Right lobe of liver (tissue), 4 donors: ENCODE data around the gene ADAM8.

Experiments used
- POLR2A ChIP-seq: fragments of 450-650 bp; IDR thresholded peaks from one replicate; pipeline ENCODE4 v1.6.1; 2017; ENCODE audit warnings: antibody characterized with exemption, mild to moderate bottlenecking
- TF ChIP-seq, protein P1 (sequence below), 4 donors: fragments of 200-600 bp in 3 of 4; fragments of 450-650 bp in 1 of 4; IDR thresholded peaks; one replicate each; pipeline versions ENCODE4 v1.5.1 to v1.8.0; 2016 to 2022; ENCODE audit warnings: antibody characterized with exemption in 4 of 4, mild to moderate bottlenecking in 2 of 4
- donor health status: DM: no; HTN: no; CAD: no.
- donor health status: DM: no; HTN: no; CAD: no.
- donor health status: DM: no; HTN: yes; CAD: no.

DNA sequence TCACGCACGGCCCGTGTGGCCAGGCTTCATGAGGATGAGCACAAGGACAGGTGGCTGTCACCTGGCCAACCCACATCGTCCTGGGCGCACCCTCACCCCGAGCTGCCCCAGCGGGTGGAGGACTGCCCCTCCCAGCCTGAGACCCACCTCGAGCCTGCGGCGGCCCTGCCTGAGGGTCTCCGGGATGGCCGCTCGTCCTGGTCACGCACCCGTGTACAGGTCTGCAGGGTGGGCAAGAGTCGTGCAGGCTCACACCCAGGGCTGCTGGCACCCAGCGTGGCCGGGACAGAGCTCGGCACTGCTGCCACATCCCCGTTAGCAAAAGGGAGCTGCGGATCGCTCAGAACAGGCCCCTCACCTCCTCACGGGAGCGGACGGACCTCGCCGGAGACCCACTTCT is 61.1 kb downstream of the ADAM8 start:
- TF ChIP-seq, protein P1, sequence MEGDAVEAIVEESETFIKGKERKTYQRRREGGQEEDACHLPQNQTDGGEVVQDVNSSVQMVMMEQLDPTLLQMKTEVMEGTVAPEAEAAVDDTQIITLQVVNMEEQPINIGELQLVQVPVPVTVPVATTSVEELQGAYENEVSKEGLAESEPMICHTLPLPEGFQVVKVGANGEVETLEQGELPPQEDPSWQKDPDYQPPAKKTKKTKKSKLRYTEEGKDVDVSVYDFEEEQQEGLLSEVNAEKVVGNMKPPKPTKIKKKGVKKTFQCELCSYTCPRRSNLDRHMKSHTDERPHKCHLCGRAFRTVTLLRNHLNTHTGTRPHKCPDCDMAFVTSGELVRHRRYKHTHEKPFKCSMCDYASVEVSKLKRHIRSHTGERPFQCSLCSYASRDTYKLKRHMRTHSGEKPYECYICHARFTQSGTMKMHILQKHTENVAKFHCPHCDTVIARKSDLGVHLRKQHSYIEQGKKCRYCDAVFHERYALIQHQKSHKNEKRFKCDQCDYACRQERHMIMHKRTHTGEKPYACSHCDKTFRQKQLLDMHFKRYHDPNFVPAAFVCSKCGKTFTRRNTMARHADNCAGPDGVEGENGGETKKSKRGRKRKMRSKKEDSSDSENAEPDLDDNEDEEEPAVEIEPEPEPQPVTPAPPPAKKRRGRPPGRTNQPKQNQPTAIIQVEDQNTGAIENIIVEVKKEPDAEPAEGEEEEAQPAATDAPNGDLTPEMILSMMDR (IDR thresholded peaks at IDR 0.05) = no peak
- TF ChIP-seq POLR2A = no peak
